Measurements from ENCODE around the gene MORN1. TPM values are rescaled to one million over a fixed set of nuclear protein-coding genes. Genes with fewer than 3 reads are reported as not detected.
"Not testable (repeated sequence)": the region's sequence is repeated elsewhere in the genome, so short reads cannot be mapped to it uniquely, and the experiment has no call there.

The MORN1 gene
- total RNA-seq, 1 experiment from 2014 or later: 17.8 TPM

DNA sequence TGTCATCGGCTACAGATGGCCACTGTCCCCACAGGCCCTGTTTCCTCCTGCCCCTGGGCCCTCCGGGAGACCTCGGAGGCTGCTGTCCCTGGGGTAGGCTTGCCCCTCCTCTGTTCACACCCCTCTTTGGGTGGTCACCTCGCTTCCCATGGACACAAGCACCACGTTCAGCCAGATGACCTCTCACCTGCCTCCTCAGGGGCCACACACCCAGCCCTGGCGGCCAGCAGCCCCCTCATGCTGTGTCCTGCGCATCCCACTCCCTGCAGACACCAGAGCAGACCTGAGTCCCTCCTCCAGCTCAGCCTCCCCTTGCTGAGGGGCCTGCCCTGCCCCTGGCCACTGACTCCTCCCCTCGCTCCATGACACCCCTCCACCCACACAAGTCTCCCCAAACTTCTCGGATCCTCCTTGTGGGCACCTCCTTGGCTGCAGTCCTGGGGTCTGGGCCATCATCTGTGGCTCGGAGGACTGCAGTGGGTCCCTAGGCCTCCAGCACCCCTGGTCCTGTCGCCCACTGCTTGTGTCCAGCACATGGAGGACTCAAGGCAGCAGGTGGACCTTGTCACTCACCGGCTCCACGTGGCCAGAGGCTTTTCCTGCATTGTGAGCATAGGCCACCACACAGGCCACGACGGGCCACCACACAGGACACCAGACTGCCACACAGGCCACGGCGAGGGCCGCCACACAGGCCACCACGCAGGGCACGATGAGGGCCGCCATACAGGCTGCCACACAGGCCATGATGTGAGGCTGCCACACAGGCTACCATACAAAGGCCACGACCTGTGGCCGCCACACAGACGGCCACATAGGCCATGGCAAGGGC lies 51.1 kb downstream of the MORN1 start:
- in situ Hi-C loops (cut with HindIII; ENCODE audit: low pct_unique_long_range_greater_than_20kb, low sequenced_read_pairs): no loop called here
- no peak for DNase-seq (ENCODE audit: low read depth, low spot score)

GRCh38 chr1:2339206-2340085 lies 51.9 kb downstream of the MORN1 start:
- DNase-seq (ENCODE audit: low read depth, low spot score): no peak
- in situ Hi-C loops (cut with HindIII; ENCODE audit: low pct_unique_long_range_greater_than_20kb, low sequenced_read_pairs): no loop called here

- DNase-seq (ENCODE audit: low read depth, low spot score): no peak
- in situ Hi-C loops (cut with HindIII; ENCODE audit: low pct_unique_long_range_greater_than_20kb, low sequenced_read_pairs): no loop called here
Measured at GRCh38 chr1:2337501-2337900, 53.9 kb downstream of the MORN1 start.

- no peak for DNase-seq (ENCODE audit: low read depth, low spot score)
- in situ Hi-C loops (cut with HindIII; ENCODE audit: low pct_unique_long_range_greater_than_20kb, low sequenced_read_pairs): no loop called here
Measured at GRCh38 chr1:2337081-2337480, 54.3 kb downstream of the MORN1 start.

- in situ Hi-C loops (cut with HindIII; ENCODE audit: low pct_unique_long_range_greater_than_20kb, low sequenced_read_pairs): no loop called here
- DNase-seq (ENCODE audit: low read depth, low spot score): no peak
Measured at GRCh38 chr1:2336499-2336898, 54.9 kb downstream of the MORN1 start.

DNA sequence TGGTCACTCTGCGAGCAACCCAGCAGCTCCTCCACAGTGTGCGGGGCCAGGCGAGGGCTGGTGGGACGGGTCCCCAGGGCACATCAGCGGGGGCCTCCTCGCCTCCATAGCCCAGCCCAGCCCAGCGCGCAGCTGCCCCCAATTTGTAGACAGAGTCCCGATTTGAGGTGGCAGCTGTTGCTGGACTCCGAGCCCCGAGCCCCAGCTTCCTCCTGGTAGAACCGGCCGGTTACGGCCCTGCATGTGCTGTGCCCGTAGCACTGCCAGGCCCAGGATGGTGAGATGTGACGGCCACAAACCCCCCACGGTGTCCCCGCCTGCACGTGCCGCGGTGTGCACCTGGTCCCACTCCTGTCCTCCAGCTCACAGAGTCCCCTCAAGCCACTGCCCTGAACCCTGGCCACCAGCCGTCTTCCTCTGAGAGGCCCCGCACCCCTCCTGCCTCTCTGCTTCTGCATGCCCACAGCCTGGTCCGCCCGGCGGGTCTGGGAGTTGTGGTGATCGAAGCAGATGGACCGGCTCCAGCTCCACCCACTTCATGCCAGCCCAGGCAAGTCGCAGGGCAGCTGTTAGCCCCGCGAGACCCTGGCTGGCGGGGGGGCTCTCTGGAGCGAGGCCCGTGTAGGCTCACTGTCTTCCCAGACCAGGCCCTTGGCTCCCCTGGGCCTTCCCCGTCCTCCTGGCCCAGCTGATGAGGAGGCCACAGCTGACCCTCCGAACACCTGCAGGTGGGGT lies 55.5 kb downstream of the MORN1 start:
- DNase-seq (ENCODE audit: low read depth, low spot score): no peak
- in situ Hi-C loops (cut with HindIII; ENCODE audit: low pct_unique_long_range_greater_than_20kb, low sequenced_read_pairs): no loop called here

DNA sequence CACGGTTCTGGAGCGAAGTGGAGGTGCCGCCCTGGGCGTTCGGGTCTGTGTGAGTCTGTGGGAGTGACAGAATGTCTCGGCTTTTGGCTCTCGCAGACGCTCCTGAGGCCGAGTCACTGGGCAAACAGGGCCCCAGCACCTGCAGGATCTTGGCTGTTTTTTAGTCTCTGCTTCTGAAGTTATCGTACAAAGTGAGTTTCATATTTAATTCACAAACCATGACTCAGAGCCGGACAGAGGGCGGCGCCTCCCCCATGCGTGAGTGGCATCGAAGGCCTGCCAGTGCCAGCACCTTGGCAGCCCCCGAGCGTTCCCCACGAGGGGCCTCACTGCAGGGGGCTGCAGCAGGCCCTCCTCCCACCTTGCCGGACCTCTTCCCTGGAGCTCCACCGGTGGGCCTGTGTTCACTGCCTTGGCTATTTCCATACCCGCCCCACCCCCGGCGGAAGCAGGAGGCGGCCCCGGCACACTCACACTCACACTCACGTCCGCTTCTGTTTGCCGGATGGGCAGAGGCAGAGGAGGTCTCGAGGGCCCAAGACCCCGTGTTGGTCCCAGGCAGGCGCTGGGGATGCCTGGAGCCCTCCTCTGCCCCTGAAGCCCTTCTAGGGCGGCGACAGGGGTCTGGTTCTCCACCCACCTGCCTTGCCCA lies 56.3 kb downstream of the MORN1 start:
- in situ Hi-C loops (cut with HindIII; ENCODE audit: low pct_unique_long_range_greater_than_20kb, low sequenced_read_pairs): no loop called here

DNA sequence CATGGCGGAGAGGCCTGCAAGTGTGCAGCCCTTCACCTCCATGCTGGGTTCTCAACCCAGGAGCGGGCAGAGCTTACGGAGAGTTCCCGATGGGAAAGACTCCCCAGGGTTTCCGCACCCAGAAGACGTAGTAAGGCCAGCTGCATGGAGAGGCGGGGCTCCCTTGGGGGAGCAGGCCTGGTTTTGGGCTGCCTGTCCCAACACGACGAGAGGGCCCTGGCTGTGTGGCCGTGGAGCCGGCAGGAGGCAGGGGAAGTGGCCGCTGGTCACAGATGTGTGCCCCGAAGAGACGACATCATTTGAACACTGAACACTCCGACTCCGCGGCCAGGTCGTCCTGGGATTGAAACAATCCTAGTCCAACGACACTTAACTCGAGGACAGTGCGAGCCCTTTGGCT lies 57.0 kb downstream of the MORN1 start:
- in situ Hi-C loops (cut with HindIII; ENCODE audit: low pct_unique_long_range_greater_than_20kb, low sequenced_read_pairs): no loop called here
- no peak for DNase-seq (ENCODE audit: low read depth, low spot score)

More for the DNA sequence above, 56.3 kb downstream of the MORN1 start:
- no peak for DNase-seq (ENCODE audit: low read depth, low spot score)

DNA sequence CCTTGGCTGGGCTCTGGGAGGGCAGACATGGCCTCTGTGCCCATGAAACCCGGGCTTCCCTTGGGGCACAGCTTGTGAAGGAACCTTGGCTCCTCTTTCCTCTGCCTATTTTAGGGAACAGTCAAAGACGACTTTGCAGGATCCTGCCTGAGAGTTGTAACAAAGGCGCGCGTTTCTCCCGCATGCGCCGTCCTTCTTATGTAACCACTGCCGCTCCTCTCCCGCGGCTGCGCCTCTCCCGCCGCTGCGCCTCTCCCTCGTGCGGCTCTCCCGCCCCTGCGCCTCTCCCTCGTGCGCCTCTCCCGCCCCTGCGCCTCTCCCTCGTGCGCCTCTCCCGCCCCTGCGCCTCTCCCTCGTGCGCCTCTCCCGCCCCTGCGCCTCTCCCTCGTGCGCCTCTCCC lies 59.8 kb downstream of the MORN1 start:
- not testable (repeated sequence) for DNase-seq (ENCODE audit: low read depth, low spot score)

DNA sequence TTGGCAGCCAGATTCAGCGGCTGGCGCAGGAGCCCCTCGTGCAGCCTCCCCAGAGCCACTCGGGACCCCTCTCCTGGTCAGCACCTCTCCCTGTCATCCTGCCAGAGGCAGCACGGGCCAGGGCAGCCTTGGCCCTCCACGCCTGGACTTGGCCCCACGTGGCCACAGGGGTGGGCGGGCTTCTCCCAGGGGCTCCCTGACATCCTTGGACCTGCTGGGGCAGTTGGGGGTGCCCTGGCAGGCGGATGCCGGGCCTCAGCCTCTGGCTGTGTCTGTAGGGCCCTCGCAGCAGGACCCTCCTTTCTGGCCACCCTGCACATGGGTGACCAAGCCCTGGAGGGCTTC lies 60.2 kb downstream of the MORN1 start:
- no peak for DNase-seq (ENCODE audit: low read depth, low spot score)
- in situ Hi-C loops (cut with HindIII; ENCODE audit: low pct_unique_long_range_greater_than_20kb, low sequenced_read_pairs): no loop called here

More for the DNA sequence above, 59.8 kb downstream of the MORN1 start:
- in situ Hi-C loops (cut with HindIII; ENCODE audit: low pct_unique_long_range_greater_than_20kb, low sequenced_read_pairs): not testable (repeated sequence)

GRCh38 chr1:2330519-2331199 lies 60.7 kb downstream of the MORN1 start:
- DNase-seq (ENCODE audit: low read depth, low spot score): no peak
- in situ Hi-C loops (cut with HindIII; ENCODE audit: low pct_unique_long_range_greater_than_20kb, low sequenced_read_pairs): no loop called here

- in situ Hi-C loops (cut with HindIII; ENCODE audit: low pct_unique_long_range_greater_than_20kb, low sequenced_read_pairs): no loop called here
- DNase-seq (ENCODE audit: low read depth, low spot score): no peak
Measured at GRCh38 chr1:2330035-2330434, 61.3 kb downstream of the MORN1 start.

- DNase-seq (ENCODE audit: low read depth, low spot score): no peak
- in situ Hi-C loops (cut with HindIII; ENCODE audit: low pct_unique_long_range_greater_than_20kb, low sequenced_read_pairs): no loop called here
Measured at GRCh38 chr1:2328676-2329455, 62.5 kb downstream of the MORN1 start.

DNA sequence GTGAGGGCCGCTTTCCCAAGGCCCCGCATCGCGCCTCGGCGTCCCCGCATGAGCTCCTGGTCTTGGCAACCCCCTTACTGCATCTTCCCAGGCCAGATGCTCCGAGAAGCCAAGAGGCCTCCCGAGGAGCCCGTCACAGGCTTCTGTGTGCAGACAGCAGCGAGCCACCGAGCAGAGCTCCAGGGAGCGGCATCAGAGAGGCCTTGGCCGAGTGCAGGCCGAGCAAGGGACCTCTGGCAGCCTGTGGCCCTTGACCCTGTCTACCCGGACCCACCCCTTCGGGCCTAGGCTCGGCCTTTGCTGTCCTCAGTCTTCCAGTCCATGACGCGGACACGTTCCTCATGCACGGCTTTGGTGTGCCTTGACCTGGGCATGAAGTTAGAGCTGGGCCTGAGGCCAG lies 63.5 kb downstream of the MORN1 start:
- no peak for DNase-seq (ENCODE audit: low read depth, low spot score)
- in situ Hi-C loops (cut with HindIII; ENCODE audit: low pct_unique_long_range_greater_than_20kb, low sequenced_read_pairs): no loop called here

DNA sequence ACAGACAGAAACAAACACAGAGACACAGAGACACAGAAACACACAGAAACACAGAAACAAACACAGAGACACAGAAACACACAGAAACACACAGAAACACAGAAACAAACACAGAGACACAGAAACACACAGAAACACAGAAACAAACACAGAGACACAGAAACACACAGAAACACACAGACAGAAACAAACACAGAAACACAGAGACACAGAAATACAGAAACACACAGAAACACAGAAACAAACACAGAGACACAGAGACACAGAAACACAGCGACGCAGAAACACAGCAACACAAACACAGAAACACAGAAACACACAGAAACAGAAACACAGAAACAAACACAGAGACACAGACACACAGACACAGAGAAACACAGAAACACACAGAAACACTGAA lies 64.2 kb downstream of the MORN1 start:
- in situ Hi-C loops (cut with HindIII; ENCODE audit: low pct_unique_long_range_greater_than_20kb, low sequenced_read_pairs); DNase-seq (ENCODE audit: low read depth, low spot score): not testable (repeated sequence)

DNA sequence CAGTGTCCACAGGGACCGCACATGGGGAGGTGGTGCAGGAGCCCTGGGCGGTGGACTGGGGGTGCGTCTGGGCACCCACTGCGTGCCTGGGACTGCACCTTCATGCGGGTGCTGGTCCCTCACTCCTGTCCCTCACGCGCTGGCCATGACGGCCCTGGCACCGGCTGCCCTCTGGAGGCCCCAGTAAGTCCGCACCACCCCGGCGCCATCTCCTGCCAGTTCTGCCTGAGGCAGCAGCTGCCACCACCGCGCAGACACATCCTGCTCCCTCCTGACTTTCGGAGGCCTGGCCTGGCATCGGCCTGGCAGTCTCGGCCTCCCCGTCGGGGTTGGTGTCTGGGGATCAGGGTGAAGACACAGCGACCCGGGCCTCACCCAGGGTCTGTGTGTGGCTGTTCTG lies 64.8 kb downstream of the MORN1 start:
- DNase-seq (ENCODE audit: low read depth, low spot score): no peak
- in situ Hi-C loops (cut with HindIII; ENCODE audit: low pct_unique_long_range_greater_than_20kb, low sequenced_read_pairs): no loop called here

Measured in SK-MEL-5 (cell line).